HepG2 (cell line): Measurements from ENCODE around the gene GOLT1A. TPM values are rescaled to one million over a fixed set of nuclear protein-coding genes. Genes with fewer than 3 reads are reported as not detected.

ENCODE experiments used
- DPF2 ChIP-seq: sonication (generic); formaldehyde crosslinking; IDR thresholded peaks from 2 replicates; pipeline ENCODE4 v1.4.0; 2020; ENCODE audit warnings: mild to moderate bottlenecking, low read depth, missing genetic modification reagents, borderline replicate concordance
- FOSL2 ChIP-seq: sonication (generic); formaldehyde crosslinking; IDR thresholded peaks from 2 replicates; pipeline ENCODE4 v1.4.0; 2020; ENCODE audit warnings: missing genetic modification reagents
- HMGA1 ChIP-seq: sonication (generic); formaldehyde crosslinking; conservative IDR thresholded peaks from 2 replicates; pipeline ENCODE4 v1.4.0; 2020; ENCODE audit warnings: missing genetic modification reagents
- MAFK ChIP-seq, 2 experiments: IDR thresholded peaks in 1 of 2; conservative IDR thresholded peaks in 1 of 2; 2 replicates each; pipeline ENCODE4 v1.6.1; 2011; ENCODE audit warnings: improper control_type of control experiment in 2 of 2, low read length in 2 of 2
- NAIF1 ChIP-seq: sonication (generic); formaldehyde crosslinking; IDR thresholded peaks from 2 replicates; pipeline ENCODE4 v1.5.0; 2020; ENCODE audit warnings: mild to moderate bottlenecking, missing genetic modification reagents, borderline replicate concordance
- NFE2 ChIP-seq: sonication (generic); formaldehyde crosslinking; IDR thresholded peaks from 2 replicates; pipeline ENCODE4 v1.4.0; 2020; ENCODE audit warnings: missing genetic modification reagents
- NR2F6 ChIP-seq, 2 experiments: IDR thresholded peaks; 2 replicates each; pipeline ENCODE4 v1.6.1; 2016; ENCODE audit warnings: antibody characterized with exemption in 1 of 2, mild to moderate bottlenecking in 1 of 2
- ONECUT2 ChIP-seq: sonication (generic); formaldehyde crosslinking; IDR thresholded peaks from 2 replicates; pipeline ENCODE4 v1.4.0; 2020; ENCODE audit warnings: missing genetic modification reagents
- SOX5 ChIP-seq: IDR thresholded peaks from 2 replicates; pipeline ENCODE4 v1.6.1; 2016; ENCODE audit warnings: borderline replicate concordance
- SOX6 ChIP-seq, 2 experiments: fragments of 450-650 bp in 1 of 2; sonication (generic) in 1 of 2; formaldehyde crosslinking in 1 of 2; IDR thresholded peaks; 2 replicates each; pipeline versions ENCODE4 v1.4.0 to v1.6.1; 2017 to 2020; ENCODE audit warnings: antibody characterized with exemption in 1 of 2, mild to moderate bottlenecking in 1 of 2, missing genetic modification reagents in 1 of 2
- TCF7L2 ChIP-seq: IDR thresholded peaks from 2 replicates; pipeline ENCODE4 v1.6.1; 2011; ENCODE audit warnings: mild to moderate bottlenecking, low read depth, low read length, moderate library complexity
- ZEB1 ChIP-seq: IDR thresholded peaks from 2 replicates; pipeline ENCODE4 v1.6.1; 2012; ENCODE audit warnings: mild to moderate bottlenecking, low read depth, inconsistent platforms; ENCODE audit not compliant: insufficient replicate concordance
- ZNF138 ChIP-seq: sonication (generic); formaldehyde crosslinking; IDR thresholded peaks from 2 replicates; pipeline ENCODE4 v1.5.0; 2020; ENCODE audit warnings: mild to moderate bottlenecking, low read depth, missing genetic modification reagents
- ZNF205 ChIP-seq: IDR thresholded peaks from 2 replicates; pipeline ENCODE4 v1.6.1; 2018; ENCODE audit warnings: missing biosample characterization, missing genetic modification reagents
- ZNF230 ChIP-seq: sonication (generic); formaldehyde crosslinking; IDR thresholded peaks from 2 replicates; pipeline ENCODE4 v1.4.0; 2020; ENCODE audit warnings: mild to moderate bottlenecking, missing genetic modification reagents
- ZNF33B ChIP-seq: sonication (generic); formaldehyde crosslinking; IDR thresholded peaks from 2 replicates; pipeline ENCODE4 v1.5.1; 2020; ENCODE audit warnings: mild to moderate bottlenecking, missing genetic modification reagents
- ZNF468 ChIP-seq: sonication (generic); formaldehyde crosslinking; IDR thresholded peaks from 2 replicates; pipeline ENCODE4 v1.8.0; 2022; ENCODE audit warnings: mild to moderate bottlenecking, moderate library complexity, missing genetic modification reagents
- ZNF484 ChIP-seq: sonication (generic); formaldehyde crosslinking; IDR thresholded peaks from 2 replicates; pipeline ENCODE4 v1.5.1; 2020; ENCODE audit warnings: mild to moderate bottlenecking, low read depth, missing genetic modification reagents, borderline replicate concordance
- ZNF510 ChIP-seq: sonication (generic); formaldehyde crosslinking; IDR thresholded peaks from 2 replicates; pipeline ENCODE4 v1.4.0; 2020; ENCODE audit warnings: low read depth, mild to moderate bottlenecking, missing genetic modification reagents
- ZNF614 ChIP-seq: IDR thresholded peaks from 2 replicates; pipeline ENCODE4 v1.6.1; 2018; ENCODE audit warnings: missing biosample characterization, missing genetic modification reagents, inconsistent platforms, borderline replicate concordance
- ZNF839 ChIP-seq: sonication (generic); formaldehyde crosslinking; IDR thresholded peaks from 2 replicates; pipeline ENCODE4 v1.4.0; 2020; ENCODE audit warnings: missing genetic modification reagents, mild to moderate bottlenecking, borderline replicate concordance
- ZSCAN29 ChIP-seq: sonication (generic); formaldehyde crosslinking; conservative IDR thresholded peaks from 2 replicates; pipeline ENCODE4 v1.4.0; 2020; ENCODE audit warnings: mild to moderate bottlenecking, missing genetic modification reagents
- ZSCAN30 ChIP-seq: sonication (generic); formaldehyde crosslinking; IDR thresholded peaks from 2 replicates; pipeline ENCODE4 v1.5.0; 2020; ENCODE audit warnings: mild to moderate bottlenecking, missing genetic modification reagents
- polyA plus RNA-seq, 8 experiments: library from polyadenylated mRNA; depleted of rRNA in 3 of 8; stranded (reverse) in 7 of 8; unstranded in 1 of 8; fragments of >200 nt; fragmentation: Illumina TruSeq in 4 of 8; extraction: Trizol in 4 of 8; gene quantifications; 2 replicates each; pipeline versions ENCODE4 v1.2.1 to v1.2.3, GENCODE V29; 2011 to 2016; ENCODE audit warnings: low read depth in 4 of 8, missing spikeins in 1 of 8, mixed read lengths in 1 of 8; ENCODE audit not compliant: insufficient read depth in 1 of 8
- total RNA-seq, 5 experiments: library from RNA; depleted of rRNA; stranded (reverse); fragments of >200 nt; fragmentation: Illumina TruSeq; extraction: Trizol; gene quantifications; 2 replicates each; pipeline ENCODE4 v1.2.3, GENCODE V29; 2016; ENCODE audit warnings: low read depth in 1 of 5
- TF ChIP-seq, protein P1 (sequence below): sonication (generic); formaldehyde crosslinking; IDR thresholded peaks from 2 replicates; pipeline ENCODE4 v1.4.0; 2020; ENCODE audit warnings: missing genetic modification reagents

The GOLT1A gene
- total and polyA plus RNA-seq, 2 of the 13 experiments (the other 11 are each of a cell fraction or from before 2014, with no cell fraction given), result 25.8 to 28.0 TPM

- TF ChIP-seq ZNF468 (CRISPR knock-in tag), result peak; percentile 71; the same call in 1 of the 2 replicates
- TF ChIP-seq MAFK (conservative IDR thresholded peaks at IDR 0.05 in 1 of 2, IDR thresholded peaks at IDR 0.05 in 1 of 2; ENCODE audit: low read length in 2 of 2), result no peak
- TF ChIP-seq ZNF33B (CRISPR knock-in tag), result no peak
- peak; percentile 83 for TF ChIP-seq NR2F6 (IDR thresholded peaks at IDR 0.05)
- peak; percentile 91 for TF ChIP-seq NR2F6 (CRISPR knock-in tag; IDR thresholded peaks at IDR 0.05)
- TF ChIP-seq ZNF138 (CRISPR knock-in tag), result 0 out of 2 replicates have a peak, but pooled peaks have one; percentile 41
- TF ChIP-seq ZNF614, result peak; percentile 81; the same call in 1 of the 2 replicates
- TF ChIP-seq, protein P1, sequence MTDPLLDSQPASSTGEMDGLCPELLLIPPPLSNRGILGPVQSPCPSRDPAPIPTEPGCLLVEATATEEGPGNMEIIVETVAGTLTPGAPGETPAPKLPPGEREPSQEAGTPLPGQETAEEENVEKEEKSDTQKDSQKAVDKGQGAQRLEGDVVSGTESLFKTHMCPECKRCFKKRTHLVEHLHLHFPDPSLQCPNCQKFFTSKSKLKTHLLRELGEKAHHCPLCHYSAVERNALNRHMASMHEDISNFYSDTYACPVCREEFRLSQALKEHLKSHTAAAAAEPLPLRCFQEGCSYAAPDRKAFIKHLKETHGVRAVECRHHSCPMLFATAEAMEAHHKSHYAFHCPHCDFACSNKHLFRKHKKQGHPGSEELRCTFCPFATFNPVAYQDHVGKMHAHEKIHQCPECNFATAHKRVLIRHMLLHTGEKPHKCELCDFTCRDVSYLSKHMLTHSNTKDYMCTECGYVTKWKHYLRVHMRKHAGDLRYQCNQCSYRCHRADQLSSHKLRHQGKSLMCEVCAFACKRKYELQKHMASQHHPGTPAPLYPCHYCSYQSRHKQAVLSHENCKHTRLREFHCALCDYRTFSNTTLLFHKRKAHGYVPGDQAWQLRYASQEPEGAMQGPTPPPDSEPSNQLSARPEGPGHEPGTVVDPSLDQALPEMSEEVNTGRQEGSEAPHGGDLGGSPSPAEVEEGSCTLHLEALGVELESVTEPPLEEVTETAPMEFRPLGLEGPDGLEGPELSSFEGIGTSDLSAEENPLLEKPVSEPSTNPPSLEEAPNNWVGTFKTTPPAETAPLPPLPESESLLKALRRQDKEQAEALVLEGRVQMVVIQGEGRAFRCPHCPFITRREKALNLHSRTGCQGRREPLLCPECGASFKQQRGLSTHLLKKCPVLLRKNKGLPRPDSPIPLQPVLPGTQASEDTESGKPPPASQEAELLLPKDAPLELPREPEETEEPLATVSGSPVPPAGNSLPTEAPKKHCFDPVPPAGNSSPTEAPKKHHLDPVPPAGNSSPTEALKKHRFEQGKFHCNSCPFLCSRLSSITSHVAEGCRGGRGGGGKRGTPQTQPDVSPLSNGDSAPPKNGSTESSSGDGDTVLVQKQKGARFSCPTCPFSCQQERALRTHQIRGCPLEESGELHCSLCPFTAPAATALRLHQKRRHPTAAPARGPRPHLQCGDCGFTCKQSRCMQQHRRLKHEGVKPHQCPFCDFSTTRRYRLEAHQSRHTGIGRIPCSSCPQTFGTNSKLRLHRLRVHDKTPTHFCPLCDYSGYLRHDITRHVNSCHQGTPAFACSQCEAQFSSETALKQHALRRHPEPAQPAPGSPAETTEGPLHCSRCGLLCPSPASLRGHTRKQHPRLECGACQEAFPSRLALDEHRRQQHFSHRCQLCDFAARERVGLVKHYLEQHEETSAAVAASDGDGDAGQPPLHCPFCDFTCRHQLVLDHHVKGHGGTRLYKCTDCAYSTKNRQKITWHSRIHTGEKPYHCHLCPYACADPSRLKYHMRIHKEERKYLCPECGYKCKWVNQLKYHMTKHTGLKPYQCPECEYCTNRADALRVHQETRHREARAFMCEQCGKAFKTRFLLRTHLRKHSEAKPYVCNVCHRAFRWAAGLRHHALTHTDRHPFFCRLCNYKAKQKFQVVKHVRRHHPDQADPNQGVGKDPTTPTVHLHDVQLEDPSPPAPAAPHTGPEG (CRISPR knock-in tag), result peak; percentile 82
- peak; percentile 88 for TF ChIP-seq ZNF230
- no peak for TF ChIP-seq HMGA1 (CRISPR knock-in tag)
- TF ChIP-seq ZNF205 (CRISPR knock-in tag), result 0 out of 2 replicates have a peak, but pooled peaks have one; percentile 44
- TF ChIP-seq ZNF484, result no peak; the same call in 1 of the 2 replicates
- TF ChIP-seq ZSCAN29 (CRISPR knock-in tag), result peak; percentile 68
- peak; percentile 62; the same call in 1 of the 2 replicates for TF ChIP-seq SOX5 (CRISPR knock-in tag)
- TF ChIP-seq ZNF510 (CRISPR knock-in tag), result peak; percentile 96
- peak; percentile 74 for TF ChIP-seq ONECUT2
- TF ChIP-seq ZNF839 (CRISPR knock-in tag), result 0 out of 2 replicates have a peak, but pooled peaks have one; percentile 32
- TF ChIP-seq NAIF1 (CRISPR knock-in tag), result no peak
- TF ChIP-seq NFE2 (CRISPR knock-in tag), result no peak
- peak; percentile 81 for TF ChIP-seq DPF2
- peak; percentile 5; the same call in 1 of the 2 replicates for TF ChIP-seq FOSL2 (CRISPR knock-in tag)
- TF ChIP-seq TCF7L2, result no peak
- TF ChIP-seq ZEB1, result peak; percentile 91
- TF ChIP-seq SOX6 (IDR thresholded peaks at IDR 0.05), result no peak
- peak; percentile 79 for TF ChIP-seq SOX6 (CRISPR knock-in tag; IDR thresholded peaks at IDR 0.05)
- TF ChIP-seq ZSCAN30 (CRISPR knock-in tag), result no peak
Measured at GRCh38 chr1:204213668-204214662, at the start of gene GOLT1A (continued).
